ENCODE measurements around the gene CD2. TPM values are rescaled to one million over a fixed set of nuclear protein-coding genes. Genes with fewer than 3 reads are reported as not detected.

The CD2 gene
- total and polyA plus RNA-seq, 3 experiments from 2014 or later: 353 to 440 (median 364) TPM

DNA sequence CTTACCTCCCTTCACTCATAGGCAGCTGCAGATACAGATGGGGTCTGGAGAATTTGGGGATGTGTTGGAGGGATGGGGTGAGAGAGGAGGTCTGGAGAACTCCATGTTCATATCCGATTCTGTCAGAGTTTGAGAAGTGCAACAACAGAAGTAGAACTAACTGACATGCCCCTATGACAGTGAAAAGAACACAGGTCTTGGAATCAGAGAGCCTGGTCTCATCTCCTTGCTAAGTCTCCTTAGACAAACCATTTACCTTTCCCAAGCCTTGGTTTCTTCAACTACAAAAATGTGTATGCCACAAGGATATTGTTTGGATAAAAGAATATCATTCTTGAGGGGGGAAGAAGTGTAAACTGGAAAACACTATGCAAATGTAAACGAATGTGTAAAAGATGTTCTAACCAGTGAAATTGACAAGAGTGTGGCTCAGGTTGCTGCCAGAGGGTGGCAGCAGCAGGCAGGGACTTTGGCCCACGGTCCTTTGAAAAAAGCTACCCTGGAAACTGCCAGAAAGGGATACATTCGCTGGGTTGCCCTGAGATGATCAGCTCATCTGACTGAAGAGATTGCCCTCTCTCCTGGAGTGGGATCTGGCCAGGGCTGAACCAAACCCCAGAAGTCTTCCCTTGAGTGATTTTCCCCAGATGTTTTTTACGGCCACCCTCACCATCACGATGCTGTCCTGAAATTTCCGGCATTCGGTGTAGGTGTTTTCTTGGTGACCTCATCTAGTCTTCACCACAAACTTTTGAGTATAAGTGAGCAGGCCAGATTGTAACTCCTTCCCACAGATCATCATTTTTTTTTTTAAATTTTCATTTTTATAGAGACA, 17.0 kb upstream of the CD2 start:
- Mint-ChIP-seq H3K36me3 (peaks cover 0 to 2% (median 0%) of the 10 kb centered on the region in 3 donors), H3K27ac (peak overlapping the region; percentile 99 to 100 (median 100)), H3K27me3 (peaks cover 0 to 1% of the 10 kb centered on the region in 2 donors), H3K9me3 (no peaks in the 10 kb centered on the region), H3K4me1 (peaks cover 43 to 47% (median 47%) of the 10 kb centered on the region in 3 donors), H3K4me3 (peak overlapping the region; percentile 66 to 81 (median 79))
- H3K4me3 ChIP-seq (ENCODE audit: low read length): peak overlapping the region; percentile 37
- peak overlapping the region; percentile 79 for H3K27ac ChIP-seq (ENCODE audit: low read depth, low read length)
- no peaks in the 10 kb centered on the region for H3K36me3 ChIP-seq (ENCODE audit: insufficient read depth, low read length)
- peaks cover 42% of the 10 kb centered on the region for H3K4me1 ChIP-seq (ENCODE audit: insufficient read depth, low read length)
- no peaks in the 10 kb centered on the region for H3K27me3 ChIP-seq (ENCODE audit: insufficient read depth, low read length, poor library complexity, severe bottlenecking)
- CTCF ChIA-PET: interaction anchor here (0.8 to 8.3 kb wide), 28 partner anchors 9 to 328 kb away, joined by 3 to 172 read pairs (median 6); partner anchors contain the start of genes CD2 and TTF2
- H3K9me3 ChIP-seq (ENCODE audit: low read length): no peaks in the 10 kb centered on the region
- POLR2A ChIA-PET: interaction anchor here (1.0 to 4.0 kb wide), 13 partner anchors 10 to 323 kb away, joined by 3 to 42 read pairs (median 12); partner anchors contain the start of genes CD2 and TTF2
- peak; percentile 53 to 81 (median 77) for DNase-seq

DNA sequence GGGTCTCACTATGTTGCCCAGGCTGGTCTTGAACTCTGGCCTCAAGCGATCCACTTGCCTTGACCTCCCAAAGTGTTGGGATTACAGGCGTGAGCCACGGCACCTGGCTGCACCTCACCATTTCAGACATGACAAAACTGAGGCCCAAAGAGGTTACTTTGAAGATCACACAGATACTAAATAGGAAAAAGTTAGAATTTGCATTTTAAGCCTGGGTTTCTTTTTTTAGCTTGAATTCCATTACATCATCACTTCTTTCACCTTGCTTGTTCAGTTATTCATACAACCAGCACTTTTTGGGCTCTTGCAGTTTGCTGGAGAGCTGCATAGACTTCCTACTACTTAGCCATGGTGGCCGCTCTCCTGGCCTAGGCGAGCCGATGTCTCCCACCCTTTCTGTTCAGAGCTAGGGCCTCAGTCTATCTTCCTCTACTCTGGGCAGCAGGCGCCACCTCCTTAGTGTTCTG, 16.3 kb upstream of the CD2 start:
- H3K27me3 Mint-ChIP-seq: peaks cover 0 to 1% of the 10 kb centered on the region in 2 donors
- DNase-seq: peak in 2 of 5 donors; percentile 58 to 76
- POLR2A ChIA-PET: interaction anchor here (0.7 to 4.0 kb wide), 14 partner anchors 10 to 322 kb away, joined by 3 to 42 read pairs (median 10); partner anchors contain the start of genes CD2 and TTF2

DNA sequence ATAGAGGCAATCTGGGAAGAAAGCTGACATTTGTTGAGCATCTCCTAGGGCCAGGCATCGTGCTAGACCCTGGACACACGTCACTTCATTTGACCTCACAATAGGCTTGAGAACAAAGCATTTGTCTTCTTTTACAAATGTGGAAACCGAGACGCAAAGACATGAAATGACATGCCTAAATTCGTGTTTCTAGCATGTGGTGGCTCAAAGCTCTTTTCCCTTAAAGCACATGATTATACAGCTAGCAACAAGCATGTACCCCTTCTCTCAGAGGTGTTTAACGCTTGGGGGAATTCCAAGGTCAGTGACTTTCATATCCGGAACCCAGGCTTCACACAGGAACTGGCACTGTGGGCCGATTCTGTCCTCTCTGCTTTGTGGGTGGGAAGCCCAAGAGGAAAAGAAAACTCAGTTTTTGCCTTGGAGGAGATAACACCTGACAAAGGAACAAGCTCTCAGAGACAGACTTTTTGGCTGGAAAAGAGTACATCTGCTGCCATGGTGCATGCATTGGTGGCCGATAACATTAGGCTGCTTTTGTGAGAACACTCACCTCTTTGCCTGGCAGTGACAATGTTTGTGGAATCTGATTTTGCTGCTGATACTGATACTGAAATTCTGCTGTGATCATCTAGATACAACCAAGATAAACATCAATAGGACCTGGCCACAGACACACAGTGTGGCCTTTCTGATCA, 15.4 kb upstream of the CD2 start:
- no peaks in the 10 kb centered on the region for H3K36me3 ChIP-seq (ENCODE audit: insufficient read depth, low read length)
- DNase-seq: peak; percentile 56 to 87 (median 72)
- ChIA-PET CTCF (interaction anchor here (0.6 to 8.3 kb wide), 18 partner anchors 9 to 321 kb away, joined by 3 to 172 read pairs (median 14); partner anchors contain the start of genes CD2 and TTF2), POLR2A (interaction anchor here (1.0 to 4.0 kb wide), 11 partner anchors 12 to 321 kb away, joined by 3 to 42 read pairs (median 12); partner anchors contain the start of genes CD2 and TTF2)
- peak overlapping the region; percentile 99 to 100 (median 100) for H3K27ac Mint-ChIP-seq
- peaks cover 11% of the 10 kb centered on the region for H3K9me3 ChIP-seq (ENCODE audit: low read length)
- H3K27me3 Mint-ChIP-seq: peaks cover 0 to 1% of the 10 kb centered on the region in 2 donors
- H3K4me1 ChIP-seq (ENCODE audit: insufficient read depth, low read length): peaks cover 42% of the 10 kb centered on the region
- no peaks in the 10 kb centered on the region for H3K27me3 ChIP-seq (ENCODE audit: insufficient read depth, low read length, poor library complexity, severe bottlenecking)
- H3K4me3 ChIP-seq (ENCODE audit: low read length): peak overlapping the region; percentile 9
- peaks cover 43 to 47% (median 47%) of the 10 kb centered on the region in 3 donors for H3K4me1 Mint-ChIP-seq
- H3K9me3 Mint-ChIP-seq: peaks cover 0 to 13% (median 11%) of the 10 kb centered on the region in 5 donors
- H3K27ac ChIP-seq (ENCODE audit: low read depth, low read length): peak overlapping the region; percentile 79
- H3K36me3 Mint-ChIP-seq: peaks cover 4 to 11% (median 9%) of the 10 kb centered on the region in 3 donors
- peak overlapping the region; percentile 67 to 80 (median 78) for H3K4me3 Mint-ChIP-seq

More for the DNA sequence above, 16.3 kb upstream of the CD2 start:
- H3K27ac ChIP-seq (ENCODE audit: low read depth, low read length): peak overlapping the region; percentile 79
- H3K4me3 ChIP-seq (ENCODE audit: low read length): peak overlapping the region; percentile 9
- H3K36me3 ChIP-seq (ENCODE audit: insufficient read depth, low read length): no peaks in the 10 kb centered on the region
- CTCF ChIA-PET: interaction anchor here (0.6 to 8.3 kb wide), 29 partner anchors 9 to 327 kb away, joined by 3 to 172 read pairs (median 6); partner anchors contain the start of genes CD2 and TTF2
- Mint-ChIP-seq H3K27ac (peak overlapping the region; percentile 99 to 100 (median 100)), H3K4me3 (peak overlapping the region; percentile 68 to 81 (median 79)), H3K4me1 (peaks cover 43 to 47% (median 47%) of the 10 kb centered on the region in 3 donors), H3K9me3 (peaks cover 0 to 6% (median 3%) of the 10 kb centered on the region in 5 donors), H3K36me3 (peaks cover 2 to 3% (median 3%) of the 10 kb centered on the region in 3 donors)
- peaks cover 1% of the 10 kb centered on the region for H3K9me3 ChIP-seq (ENCODE audit: low read length)
- H3K4me1 ChIP-seq (ENCODE audit: insufficient read depth, low read length): peaks cover 42% of the 10 kb centered on the region
- H3K27me3 ChIP-seq (ENCODE audit: insufficient read depth, low read length, poor library complexity, severe bottlenecking): no peaks in the 10 kb centered on the region

DNA sequence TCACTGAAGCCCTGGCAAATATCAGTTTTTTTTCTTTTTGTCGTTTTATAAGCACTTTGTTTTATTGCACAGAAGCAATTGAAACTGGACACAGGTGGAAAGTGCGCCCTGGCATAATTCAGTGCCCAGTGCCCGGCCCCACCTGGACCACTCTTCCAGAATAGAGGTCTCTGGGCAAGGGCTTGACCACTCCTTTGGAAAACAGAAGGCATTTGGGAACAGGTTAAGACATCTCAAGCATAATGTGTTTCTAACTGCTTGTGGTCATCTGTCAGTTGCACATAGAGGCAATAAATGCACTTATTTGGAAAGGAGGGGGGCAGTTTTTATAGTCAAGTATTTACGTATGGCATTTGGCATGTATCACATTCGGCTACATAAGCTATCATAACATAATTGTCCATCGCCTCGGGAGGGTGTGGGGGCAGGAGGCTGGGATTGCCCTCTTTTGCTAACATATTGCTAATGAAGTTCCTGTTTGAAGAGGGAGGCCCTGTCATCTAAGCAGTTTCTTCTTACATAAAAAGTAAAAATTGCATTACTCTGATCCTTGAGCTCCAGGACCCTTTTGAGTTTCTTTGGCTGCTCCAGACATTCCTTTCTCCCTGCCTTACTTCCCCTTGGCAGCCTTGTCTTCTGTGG, 14.7 kb upstream of the CD2 start:
- peaks cover 16% of the 10 kb centered on the region for H3K9me3 ChIP-seq (ENCODE audit: low read length)
- Mint-ChIP-seq H3K27me3 (peaks cover 0 to 1% of the 10 kb centered on the region in 2 donors), H3K36me3 (peaks cover 4 to 18% (median 11%) of the 10 kb centered on the region in 3 donors), H3K4me1 (peaks cover 43 to 47% (median 47%) of the 10 kb centered on the region in 3 donors), H3K4me3 (peak overlapping the region; percentile 67 to 80 (median 78)), H3K9me3 (peaks cover 4 to 20% (median 17%) of the 10 kb centered on the region in 5 donors), H3K27ac (peak overlapping the region; percentile 99 to 100 (median 100))
- DNase-seq: no peak
- H3K27me3 ChIP-seq (ENCODE audit: insufficient read depth, low read length, poor library complexity, severe bottlenecking): no peaks in the 10 kb centered on the region
- ChIA-PET CTCF (interaction anchor here (0.8 to 8.3 kb wide), 12 partner anchors 11 to 320 kb away, joined by 3 to 172 read pairs (median 16); partner anchors contain the start of genes CD2 and TTF2), POLR2A (interaction anchor here (0.7 to 4.0 kb wide), 9 partner anchors 12 to 320 kb away, joined by 3 to 42 read pairs (median 25); partner anchors contain the start of genes CD2 and TTF2)
- H3K4me3 ChIP-seq (ENCODE audit: low read length): peak overlapping the region; percentile 8
- peaks cover 42% of the 10 kb centered on the region for H3K4me1 ChIP-seq (ENCODE audit: insufficient read depth, low read length)
- peak overlapping the region; percentile 79 for H3K27ac ChIP-seq (ENCODE audit: low read depth, low read length)
- no peaks in the 10 kb centered on the region for H3K36me3 ChIP-seq (ENCODE audit: insufficient read depth, low read length)

DNA sequence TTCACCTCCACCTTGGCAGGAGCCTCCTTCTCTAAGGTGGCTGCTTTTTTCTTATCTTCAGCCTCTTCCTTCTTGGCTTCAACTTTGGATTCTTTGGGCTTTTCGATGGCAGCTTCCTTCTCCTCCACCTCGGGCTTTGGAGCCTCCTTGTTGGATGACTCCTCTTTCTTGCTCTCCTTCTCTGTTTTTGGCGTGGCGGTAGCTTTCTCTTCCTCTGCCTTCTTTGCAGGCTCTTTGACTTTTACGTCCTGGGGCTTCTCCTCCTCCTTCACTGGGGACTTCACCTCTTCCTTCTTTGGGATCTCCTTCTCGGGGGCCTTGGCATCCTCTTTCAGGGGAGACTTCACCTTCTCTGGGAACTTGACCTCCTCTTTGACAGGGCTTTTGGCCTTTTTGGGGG, 13.9 kb upstream of the CD2 start:
- Histone ChIP-seq H3K27ac (ENCODE audit: low read depth, low read length) (no peak overlapping the region), H3K9me3 (ENCODE audit: low read length) (peaks cover 22% of the 10 kb centered on the region), H3K36me3 (ENCODE audit: insufficient read depth, low read length) (no peaks in the 10 kb centered on the region), H3K4me1 (ENCODE audit: insufficient read depth, low read length) (peaks cover 42% of the 10 kb centered on the region), H3K27me3 (ENCODE audit: insufficient read depth, low read length, poor library complexity, severe bottlenecking) (no peaks in the 10 kb centered on the region), H3K4me3 (ENCODE audit: low read length) (no peak overlapping the region)
- Mint-ChIP-seq H3K27me3 (peaks cover 0 to 1% of the 10 kb centered on the region in 2 donors), H3K27ac (peak overlapping the region; percentile 93 to 100 (median 99)), H3K4me1 (peaks cover 43 to 47% (median 47%) of the 10 kb centered on the region in 3 donors), H3K9me3 (peaks cover 11 to 28% (median 25%) of the 10 kb centered on the region in 5 donors), H3K4me3 (peak overlapping the region; percentile 24 to 80 (median 67)), H3K36me3 (peaks cover 5 to 26% (median 14%) of the 10 kb centered on the region in 3 donors)
- ChIA-PET CTCF (interaction anchor here (0.8 to 8.3 kb wide), 5 partner anchors 11 to 76 kb away, joined by 3 to 172 read pairs (median 47); partner anchors contain the start of gene CD2), POLR2A (interaction anchor here (3.4 to 4.0 kb wide), 4 partner anchors 14 to 30 kb away, joined by 25 to 42 read pairs (median 30); partner anchors contain the start of gene CD2)
- no peak for DNase-seq

DNA sequence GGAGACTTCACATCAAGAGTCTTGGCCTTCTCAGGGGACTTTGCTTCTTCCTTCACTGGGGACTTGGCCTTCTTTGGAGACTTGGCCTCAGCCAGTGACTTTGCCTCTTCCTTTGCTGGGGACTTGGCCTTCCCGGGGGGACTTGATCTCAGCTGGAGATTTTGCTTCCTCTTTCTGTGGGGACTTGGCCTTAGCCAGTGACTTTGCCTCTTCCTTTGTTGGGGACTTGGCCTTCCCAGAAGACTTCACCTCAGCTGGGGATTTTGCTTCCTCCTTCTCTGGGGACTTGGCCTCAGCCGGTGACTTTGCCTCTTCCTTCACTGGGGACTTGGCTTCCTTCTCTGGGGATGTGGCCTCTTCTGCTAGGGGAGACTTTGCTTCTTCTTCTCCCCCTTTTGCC, 13.5 kb upstream of the CD2 start:
- ChIA-PET CTCF (interaction anchor here (1.2 to 8.3 kb wide), 3 partner anchors 27 to 75 kb away, joined by 3 to 172 read pairs (median 169); no protein-coding TSS in a partner anchor), POLR2A (interaction anchor here (0.8 kb wide), 1 partner anchor 69 kb away, joined by 3 read pairs; no protein-coding TSS in a partner anchor)
- H3K27me3 ChIP-seq (ENCODE audit: insufficient read depth, low read length, poor library complexity, severe bottlenecking): no peaks in the 10 kb centered on the region
- Mint-ChIP-seq H3K27ac (peak overlapping the region; percentile 93 to 100 (median 99)), H3K4me1 (peaks cover 43 to 47% (median 47%) of the 10 kb centered on the region in 3 donors), H3K4me3 (peak overlapping the region; percentile 7 to 74 (median 54)), H3K9me3 (peaks cover 14 to 32% (median 29%) of the 10 kb centered on the region in 5 donors), H3K36me3 (peaks cover 9 to 30% (median 17%) of the 10 kb centered on the region in 3 donors), H3K27me3 (no peaks in the 10 kb centered on the region)
- no peak overlapping the region for H3K4me3 ChIP-seq (ENCODE audit: low read length)
- H3K36me3 ChIP-seq (ENCODE audit: insufficient read depth, low read length): no peaks in the 10 kb centered on the region
- H3K27ac ChIP-seq (ENCODE audit: low read depth, low read length): no peak overlapping the region
- no peak for DNase-seq
- peaks cover 42% of the 10 kb centered on the region for H3K4me1 ChIP-seq (ENCODE audit: insufficient read depth, low read length)
- peaks cover 22% of the 10 kb centered on the region for H3K9me3 ChIP-seq (ENCODE audit: low read length)

Measured in CD8-positive, alpha-beta memory T cell (primary cell).